Hepatocyte (in vitro differentiated cells): ENCODE data around the gene PAN2.

Source experiments
- EZH2phosphoT487 ChIP-seq: fragments of 200-600 bp; sonication (generic); IDR thresholded peaks from one replicate; pipeline ENCODE4 v1.6.1; 2018; ENCODE audit warnings: antibody characterized with exemption, mild to moderate bottlenecking, low read depth, moderate library complexity; ENCODE audit not compliant: unreplicated experiment, severe bottlenecking
- TF ChIP-seq, protein P1 (sequence below): fragments of 200-600 bp; sonication (generic); IDR thresholded peaks from 2 replicates; pipeline ENCODE4 v1.5.1; 2016; ENCODE audit warnings: antibody characterized with exemption, mild to moderate bottlenecking; ENCODE audit not compliant: poor library complexity

DNA sequence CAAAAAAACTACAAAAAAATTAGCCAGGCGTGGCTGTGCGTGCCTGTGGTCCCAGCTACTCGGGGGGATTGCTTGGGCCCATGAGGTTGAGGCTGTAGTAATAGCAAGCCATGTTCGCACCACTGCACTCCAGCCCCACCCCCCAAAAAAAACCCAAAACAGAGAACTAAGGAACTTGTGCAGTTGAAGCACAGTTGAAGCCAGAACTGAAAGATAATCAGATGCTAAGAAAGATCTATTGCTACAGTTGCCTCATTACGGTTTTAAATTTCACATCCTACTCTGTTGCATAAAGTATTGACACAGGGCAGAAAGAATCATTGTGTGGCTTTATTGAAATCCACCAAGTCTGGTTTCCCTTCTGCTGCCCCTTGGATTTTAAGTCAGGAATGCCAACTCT is 37.5 kb downstream of the PAN2 start:
- TF ChIP-seq, protein P1, sequence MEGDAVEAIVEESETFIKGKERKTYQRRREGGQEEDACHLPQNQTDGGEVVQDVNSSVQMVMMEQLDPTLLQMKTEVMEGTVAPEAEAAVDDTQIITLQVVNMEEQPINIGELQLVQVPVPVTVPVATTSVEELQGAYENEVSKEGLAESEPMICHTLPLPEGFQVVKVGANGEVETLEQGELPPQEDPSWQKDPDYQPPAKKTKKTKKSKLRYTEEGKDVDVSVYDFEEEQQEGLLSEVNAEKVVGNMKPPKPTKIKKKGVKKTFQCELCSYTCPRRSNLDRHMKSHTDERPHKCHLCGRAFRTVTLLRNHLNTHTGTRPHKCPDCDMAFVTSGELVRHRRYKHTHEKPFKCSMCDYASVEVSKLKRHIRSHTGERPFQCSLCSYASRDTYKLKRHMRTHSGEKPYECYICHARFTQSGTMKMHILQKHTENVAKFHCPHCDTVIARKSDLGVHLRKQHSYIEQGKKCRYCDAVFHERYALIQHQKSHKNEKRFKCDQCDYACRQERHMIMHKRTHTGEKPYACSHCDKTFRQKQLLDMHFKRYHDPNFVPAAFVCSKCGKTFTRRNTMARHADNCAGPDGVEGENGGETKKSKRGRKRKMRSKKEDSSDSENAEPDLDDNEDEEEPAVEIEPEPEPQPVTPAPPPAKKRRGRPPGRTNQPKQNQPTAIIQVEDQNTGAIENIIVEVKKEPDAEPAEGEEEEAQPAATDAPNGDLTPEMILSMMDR: no peak
- no peak for TF ChIP-seq EZH2phosphoT487
